ENCODE results near the gene EXOC3L4. TPM values are rescaled to one million over a fixed set of nuclear protein-coding genes. Genes with fewer than 3 reads are reported as not detected.

The EXOC3L4 gene
- total and polyA plus RNA-seq, 4 donors = 24.0 to 77.8 (median 36.7) TPM

- peak; percentile 9 for TF ChIP-seq SP1 (IDR thresholded peaks at IDR 0.05)
- TF ChIP-seq NR2F2 (IDR thresholded peaks at IDR 0.05) = peak; percentile 25
- no peak for TF ChIP-seq CTCF (IDR thresholded peaks at IDR 0.05; ENCODE audit: low read depth, low read length, missing input control)
- TF ChIP-seq RAD21 (IDR thresholded peaks at IDR 0.05) = no peak
- Histone ChIP-seq H3K27ac (ENCODE audit: low read depth in 1 of 2, low read length in 2 of 2) (peak overlapping the region in 1 of 2 donors; percentile 31), H3K36me3 (ENCODE audit: control insufficient read depth in 4 of 4, insufficient read depth in 3 of 4, low read depth in 1 of 4, low read length in 3 of 4) (no peaks in the 10 kb centered on the region), H3K27me3 (ENCODE audit: control insufficient read depth in 4 of 4, insufficient read depth in 4 of 4, low read length in 3 of 4) (no peaks in the 10 kb centered on the region), H3K9ac (ENCODE audit: low read depth in 1 of 2, low read length in 2 of 2) (no peak overlapping the region), H3K4me1 (ENCODE audit: control insufficient read depth in 4 of 4, insufficient read depth in 4 of 4, low read length in 3 of 4) (peaks cover 0 to 12% (median 7%) of the 10 kb centered on the region in 4 donors), H3K9me3 (ENCODE audit: control insufficient read depth in 4 of 4, low read length in 3 of 4) (no peaks in the 10 kb centered on the region), H3K4me3 (ENCODE audit: low read depth in 1 of 3, low read length in 3 of 3) (peak overlapping the region in 2 of 3 donors; percentile 39 to 49)
- WGBS = 13% methylated on average over 21 of the region's 21 CpGs
- peak; percentile 76 for DNase-seq (ENCODE audit: low spot score)
Measured at GRCh38 chr14:103074729-103075367, 19.7 kb upstream of the EXOC3L4 start.

- Histone ChIP-seq H3K4me3 (ENCODE audit: low read depth in 1 of 3, low read length in 3 of 3) (no peak overlapping the region), H3K4me1 (ENCODE audit: control insufficient read depth in 4 of 4, insufficient read depth in 4 of 4, low read length in 3 of 4) (peaks cover 0 to 10% (median 5%) of the 10 kb centered on the region in 4 donors), H3K27ac (ENCODE audit: low read depth in 1 of 2, low read length in 2 of 2) (no peak overlapping the region), H3K36me3 (ENCODE audit: control insufficient read depth in 4 of 4, insufficient read depth in 3 of 4, low read depth in 1 of 4, low read length in 3 of 4) (no peaks in the 10 kb centered on the region), H3K27me3 (ENCODE audit: control insufficient read depth in 4 of 4, insufficient read depth in 4 of 4, low read length in 3 of 4) (no peaks in the 10 kb centered on the region), H3K9ac (ENCODE audit: low read depth in 1 of 2, low read length in 2 of 2) (no peak overlapping the region), H3K9me3 (ENCODE audit: control insufficient read depth in 4 of 4, low read length in 3 of 4) (no peaks in the 10 kb centered on the region)
- peak; percentile 75 for DNase-seq (ENCODE audit: low spot score)
- 18% methylated on average over 9 of the region's 9 CpGs for WGBS
- TF ChIP-seq RAD21 (IDR thresholded peaks at IDR 0.05) = peak; percentile 67 to 82
- TF ChIP-seq CTCF (IDR thresholded peaks at IDR 0.05; ENCODE audit: low read depth, low read length, missing input control) = peak; percentile 80
- no peak for TF ChIP-seq HNF4G (IDR thresholded peaks at IDR 0.05)
- no peak for TF ChIP-seq GABPA (IDR thresholded peaks at IDR 0.05 in 1 of 2, conservative IDR thresholded peaks at IDR 0.05 in 1 of 2)
Measured at GRCh38 chr14:103078420-103078749, 16.1 kb upstream of the EXOC3L4 start.

- no peak for TF ChIP-seq MAX (IDR thresholded peaks at IDR 0.05)
- no peak for TF ChIP-seq REST (IDR thresholded peaks at IDR 0.05)
Measured at GRCh38 chr14:103078860-103079587, 15.5 kb upstream of the EXOC3L4 start.

More at GRCh38 chr14:103078860-103079587, 15.5 kb upstream of the EXOC3L4 start:
- WGBS = 82% methylated on average over 11 of the region's 11 CpGs
- no peak for DNase-seq (ENCODE audit: low spot score)
- Histone ChIP-seq H3K27ac (ENCODE audit: low read depth in 1 of 2, low read length in 2 of 2) (no peak overlapping the region), H3K27me3 (ENCODE audit: control insufficient read depth in 4 of 4, insufficient read depth in 4 of 4, low read length in 3 of 4) (no peaks in the 10 kb centered on the region), H3K36me3 (ENCODE audit: control insufficient read depth in 4 of 4, insufficient read depth in 3 of 4, low read depth in 1 of 4, low read length in 3 of 4) (no peaks in the 10 kb centered on the region), H3K9me3 (ENCODE audit: control insufficient read depth in 4 of 4, low read length in 3 of 4) (no peaks in the 10 kb centered on the region), H3K9ac (ENCODE audit: low read depth in 1 of 2, low read length in 2 of 2) (no peak overlapping the region), H3K4me3 (ENCODE audit: low read depth in 1 of 3, low read length in 3 of 3) (no peak overlapping the region), H3K4me1 (ENCODE audit: control insufficient read depth in 4 of 4, insufficient read depth in 4 of 4, low read length in 3 of 4) (peaks cover 1 to 13% (median 5%) of the 10 kb centered on the region in 4 donors)

Data from liver (tissue), 9 donors.